H9 (cell line): ENCODE results near the gene L3MBTL4. TPM values are rescaled to one million over a fixed set of nuclear protein-coding genes. Genes with fewer than 3 reads are reported as not detected.

Experiments used
- DNase-seq: peaks from one replicate; pipeline ENCODE4 v3.0.0-alpha.2; 2017
- H2AFZ ChIP-seq: one replicate; pipeline ENCODE4 v1.6.1; 2013; ENCODE audit warnings: mild to moderate bottlenecking, low read length, control low read depth, moderate library complexity
- H2AK5ac ChIP-seq: 2 replicates; pipeline ENCODE4 v1.6.1; 2013; ENCODE audit warnings: low read length, control low read depth, mixed read lengths; ENCODE audit not compliant: insufficient read length
- H2BK120ac ChIP-seq: one replicate; pipeline ENCODE4 v1.6.1; 2013; ENCODE audit warnings: low read depth, mild to moderate bottlenecking, low read length, control low read depth, inconsistent platforms; ENCODE audit not compliant: poor library complexity, severe bottlenecking
- H2BK12ac ChIP-seq: 2 replicates; pipeline ENCODE4 v1.6.1; 2013; ENCODE audit warnings: low read length, control low read depth, mixed read lengths, low read depth; ENCODE audit not compliant: insufficient read length
- H2BK15ac ChIP-seq: 2 replicates; pipeline ENCODE4 v1.6.1; 2013; ENCODE audit warnings: low read depth, low read length, control low read depth
- H2BK20ac ChIP-seq: one replicate; pipeline ENCODE4 v1.6.1; 2013; ENCODE audit warnings: low read depth, mild to moderate bottlenecking, low read length, control low read depth, inconsistent platforms; ENCODE audit not compliant: poor library complexity, severe bottlenecking
- H2BK5ac ChIP-seq: 2 replicates; pipeline ENCODE4 v1.6.1; 2013; ENCODE audit warnings: low read length, control low read depth, mixed read lengths; ENCODE audit not compliant: insufficient read length
- H3K14ac ChIP-seq: 2 replicates; pipeline ENCODE4 v1.6.1; 2013; ENCODE audit warnings: low read length, control low read depth; ENCODE audit not compliant: insufficient read depth
- H3K18ac ChIP-seq: 2 replicates; pipeline ENCODE4 v1.6.1; 2013; ENCODE audit warnings: low read depth, mild to moderate bottlenecking, mixed read lengths, low read length, control low read depth; ENCODE audit not compliant: insufficient read length
- H3K23ac ChIP-seq: 2 replicates; pipeline ENCODE4 v1.6.1; 2013; ENCODE audit warnings: low read length, control low read depth, mixed read lengths, low read depth; ENCODE audit not compliant: insufficient read length
- H3K23me2 ChIP-seq: 2 replicates; pipeline ENCODE4 v1.6.1; 2013; ENCODE audit warnings: low read depth, mild to moderate bottlenecking, mixed read lengths, low read length, control low read depth; ENCODE audit not compliant: insufficient read length, poor library complexity, severe bottlenecking
- H3K27ac ChIP-seq: 2 replicates; pipeline ENCODE4 v1.5.1; 2013; ENCODE audit warnings: low read length, control low read depth, mixed read lengths, low read depth; ENCODE audit not compliant: insufficient read length
- H3K27me3 ChIP-seq: 2 replicates; pipeline ENCODE4 v1.6.1; 2013; ENCODE audit warnings: low read length, control low read depth, inconsistent platforms; ENCODE audit not compliant: insufficient read depth
- H3K4ac ChIP-seq: 2 replicates; pipeline ENCODE4 v1.6.1; 2013; ENCODE audit warnings: low read depth, mild to moderate bottlenecking, control low read depth, inconsistent platforms, low read length, moderate library complexity
- H3K4me1 ChIP-seq: 2 replicates; pipeline ENCODE4 v1.6.1; 2013; ENCODE audit warnings: low read length, control low read depth, inconsistent platforms; ENCODE audit not compliant: insufficient read depth
- H3K4me2 ChIP-seq: 2 replicates; pipeline ENCODE4 v1.6.1; 2013; ENCODE audit warnings: low read length, control low read depth, mixed read lengths; ENCODE audit not compliant: insufficient read length, insufficient read depth
- H3K56ac ChIP-seq: 2 replicates; pipeline ENCODE4 v1.6.1; 2013; ENCODE audit warnings: low read depth, mild to moderate bottlenecking, mixed read lengths, low read length, control low read depth; ENCODE audit not compliant: insufficient read length
- H3K79me1 ChIP-seq: 2 replicates; pipeline ENCODE4 v1.6.1; 2013; ENCODE audit warnings: low read depth, mild to moderate bottlenecking, moderate library complexity, low read length, control low read depth, inconsistent platforms; ENCODE audit not compliant: insufficient read depth, poor library complexity, severe bottlenecking
- H3K79me2 ChIP-seq: 2 replicates; pipeline ENCODE4 v1.6.1; 2013; ENCODE audit warnings: low read length, control low read depth, inconsistent platforms; ENCODE audit not compliant: insufficient read depth
- H3K9ac ChIP-seq: 2 replicates; pipeline ENCODE4 v1.6.1; 2013; ENCODE audit warnings: low read length, control low read depth, mixed read lengths; ENCODE audit not compliant: insufficient read length; ENCODE audit errors: extremely low read depth
- H3K9me3 ChIP-seq: one replicate; pipeline ENCODE4 v1.6.1; 2013; ENCODE audit warnings: low read depth, low read length, inconsistent platforms; ENCODE audit not compliant: control insufficient read depth
- H3T11ph ChIP-seq: one replicate; pipeline ENCODE4 v1.6.1; 2013; ENCODE audit warnings: mild to moderate bottlenecking, low read length, control low read depth, inconsistent platforms
- H4K20me1 ChIP-seq: one replicate; pipeline ENCODE4 v1.6.1; 2013; ENCODE audit not compliant: control insufficient read depth, insufficient read length, insufficient read depth
- H4K5ac ChIP-seq: 2 replicates; pipeline ENCODE4 v1.6.1; 2013; ENCODE audit warnings: low read depth, mild to moderate bottlenecking, mixed read lengths, low read length, control low read depth; ENCODE audit not compliant: insufficient read length
- H4K8ac ChIP-seq: replicated peaks from 2 replicates; pipeline ENCODE4 v1.6.1; 2013; ENCODE audit warnings: low read length, control low read depth, mixed read lengths, low read depth; ENCODE audit not compliant: insufficient read length
- H4K91ac ChIP-seq: 2 replicates; pipeline ENCODE4 v1.6.1; 2013; ENCODE audit warnings: low read depth, mild to moderate bottlenecking, moderate library complexity, mixed read lengths, low read length, control low read depth; ENCODE audit not compliant: insufficient read length
- H3K27ac Mint-ChIP-seq, 3 experiments: 2 replicates in 2 of 3; 3 replicates in 1 of 3; pipeline ENCODE4 v1.8.0; 2020 to 2021; ENCODE audit warnings: mixed read lengths in 3 of 3, mild to moderate bottlenecking in 1 of 3, moderate library complexity in 1 of 3
- H3K27me3 Mint-ChIP-seq: 2 replicates; pipeline ENCODE4 v1.8.0; 2021; ENCODE audit warnings: low read depth, mild to moderate bottlenecking, moderate library complexity, mixed read lengths
- H3K36me3 Mint-ChIP-seq, 3 experiments: 2 replicates in 2 of 3; 3 replicates in 1 of 3; pipeline ENCODE4 v1.8.0; 2020 to 2021; ENCODE audit warnings: low read depth in 3 of 3, mixed read lengths in 3 of 3; ENCODE audit not compliant: insufficient read depth in 1 of 3
- H3K4me1 Mint-ChIP-seq, 2 experiments: 2 replicates each; pipeline ENCODE4 v1.8.0; 2020; ENCODE audit warnings: mixed read lengths in 2 of 2
- H3K4me3 Mint-ChIP-seq, 2 experiments: 2 replicates in 1 of 2; 3 replicates in 1 of 2; pipeline ENCODE4 v1.8.0; 2020 to 2021; ENCODE audit warnings: mild to moderate bottlenecking in 2 of 2, mixed read lengths in 2 of 2, moderate library complexity in 1 of 2
- H3K9me3 Mint-ChIP-seq, 2 experiments: 2 replicates in 1 of 2; 3 replicates in 1 of 2; pipeline ENCODE4 v1.8.0; 2020; ENCODE audit warnings: mild to moderate bottlenecking in 2 of 2, mixed read lengths in 2 of 2, moderate library complexity in 1 of 2
- WGBS: extraction: QIAGEN DNeasy Blood & Tissue Kit; methylation state at CpG from one replicate; pipeline ENCODE4 v1.1.7; 2013; ENCODE audit warnings: missing lambda C conversion rate, low lambda C conversion rate, mixed read lengths; ENCODE audit not compliant: insufficient read length; ENCODE audit errors: extremely low coverage; 5-methylcytosine and 5-hydroxymethylcytosine counted together
- total RNA-seq: library from RNA; stranded (reverse); gene quantifications from 2 replicates; pipeline ENCODE4 v1.2.1, GENCODE V29; 2021
- TF ChIP-seq, protein P1 (sequence below): fragments of 200-600 bp; sonication (generic); conservative IDR thresholded peaks from 3 replicates; pipeline ENCODE4 v1.8.0; 2021; ENCODE audit warnings: antibody characterized with exemption, mild to moderate bottlenecking

The L3MBTL4 gene
- total RNA-seq, 1 experiment from 2014 or later: 1.9 TPM

DNA sequence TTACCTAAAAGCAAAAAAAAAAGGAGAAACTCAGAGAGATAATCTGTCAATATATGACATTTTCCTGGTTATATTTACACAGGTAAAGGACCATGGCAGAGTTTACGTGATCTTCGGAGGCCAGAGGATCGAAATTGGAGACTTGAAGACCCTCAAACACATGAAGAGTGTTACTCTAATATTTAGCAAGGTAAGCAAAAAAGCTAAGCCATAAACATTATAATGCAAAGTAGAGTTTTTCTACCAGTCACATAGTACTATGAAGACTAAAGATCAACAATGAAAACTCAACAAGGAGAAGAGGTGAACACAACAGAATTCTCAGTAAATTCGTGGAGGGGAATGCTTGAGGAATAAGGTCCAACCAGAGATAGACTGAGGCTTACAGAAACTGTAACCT is 78.5 kb downstream of the L3MBTL4 start:
- no peak overlapping the region for H3K14ac ChIP-seq
- H3K9me3 ChIP-seq: no peaks in the 10 kb centered on the region
- no peaks in the 10 kb centered on the region for H3K27me3 ChIP-seq
- H3K4ac ChIP-seq: no peak overlapping the region
- H3T11ph ChIP-seq: no peak overlapping the region
- no peaks in the 10 kb centered on the region for H3K4me1 ChIP-seq
- H4K20me1 ChIP-seq: no peaks in the 10 kb centered on the region
- H3K79me1 ChIP-seq: no peaks in the 10 kb centered on the region
- H4K8ac ChIP-seq: no peak overlapping the region
- no peak overlapping the region for H2BK15ac ChIP-seq
- H3K27ac ChIP-seq: no peak overlapping the region
- no peak overlapping the region for H3K23ac ChIP-seq
- TF ChIP-seq, protein P1, sequence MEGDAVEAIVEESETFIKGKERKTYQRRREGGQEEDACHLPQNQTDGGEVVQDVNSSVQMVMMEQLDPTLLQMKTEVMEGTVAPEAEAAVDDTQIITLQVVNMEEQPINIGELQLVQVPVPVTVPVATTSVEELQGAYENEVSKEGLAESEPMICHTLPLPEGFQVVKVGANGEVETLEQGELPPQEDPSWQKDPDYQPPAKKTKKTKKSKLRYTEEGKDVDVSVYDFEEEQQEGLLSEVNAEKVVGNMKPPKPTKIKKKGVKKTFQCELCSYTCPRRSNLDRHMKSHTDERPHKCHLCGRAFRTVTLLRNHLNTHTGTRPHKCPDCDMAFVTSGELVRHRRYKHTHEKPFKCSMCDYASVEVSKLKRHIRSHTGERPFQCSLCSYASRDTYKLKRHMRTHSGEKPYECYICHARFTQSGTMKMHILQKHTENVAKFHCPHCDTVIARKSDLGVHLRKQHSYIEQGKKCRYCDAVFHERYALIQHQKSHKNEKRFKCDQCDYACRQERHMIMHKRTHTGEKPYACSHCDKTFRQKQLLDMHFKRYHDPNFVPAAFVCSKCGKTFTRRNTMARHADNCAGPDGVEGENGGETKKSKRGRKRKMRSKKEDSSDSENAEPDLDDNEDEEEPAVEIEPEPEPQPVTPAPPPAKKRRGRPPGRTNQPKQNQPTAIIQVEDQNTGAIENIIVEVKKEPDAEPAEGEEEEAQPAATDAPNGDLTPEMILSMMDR: no peak
- no peak overlapping the region for H3K4me2 ChIP-seq
- no peak overlapping the region for H2BK12ac ChIP-seq
- Mint-ChIP-seq H3K27ac (no peak overlapping the region), H3K9me3 (peaks cover 6 to 7% of the 10 kb centered on the region in 2 experiments), H3K4me3 (no peak overlapping the region), H3K36me3 (peaks cover 0 to 8% (median 0%) of the 10 kb centered on the region in 3 experiments; a peak in 2 of 7 replicates), H3K4me1 (peaks cover 0 to 8% of the 10 kb centered on the region in 2 experiments; a peak in 2 of 4 replicates), H3K27me3 (peaks cover 2% of the 10 kb centered on the region)
- no peak for DNase-seq
- H3K9ac ChIP-seq: no peak overlapping the region
- H3K79me2 ChIP-seq: no peaks in the 10 kb centered on the region
- no peak overlapping the region for H2BK120ac ChIP-seq
- H3K18ac ChIP-seq: no peak overlapping the region
- H2BK5ac ChIP-seq: no peak overlapping the region
- H3K56ac ChIP-seq: no peak overlapping the region
- H2AFZ ChIP-seq: no peak overlapping the region
- WGBS: no CpG with 5 or more reads among the region's 4 CpGs
- no peak overlapping the region for H2BK20ac ChIP-seq
- no peak overlapping the region for H4K5ac ChIP-seq
- H3K23me2 ChIP-seq: no peaks in the 10 kb centered on the region
- no peak overlapping the region for H4K91ac ChIP-seq
- H2AK5ac ChIP-seq: no peak overlapping the region
